Epithelial cell of prostate (primary cell): ENCODE data around the gene BCAS3.

ENCODE experiments used
- DNase-seq: peaks from one replicate; pipeline ENCODE4 v3.0.0-alpha.2; 2011; ENCODE audit warnings: low read depth, low spot score
- H3K27ac ChIP-seq: fragments of 450-650 bp; 2 replicates; pipeline ENCODE4 v1.5.1; 2017; ENCODE audit warnings: mild to moderate bottlenecking

BCAS3 gene

DNA sequence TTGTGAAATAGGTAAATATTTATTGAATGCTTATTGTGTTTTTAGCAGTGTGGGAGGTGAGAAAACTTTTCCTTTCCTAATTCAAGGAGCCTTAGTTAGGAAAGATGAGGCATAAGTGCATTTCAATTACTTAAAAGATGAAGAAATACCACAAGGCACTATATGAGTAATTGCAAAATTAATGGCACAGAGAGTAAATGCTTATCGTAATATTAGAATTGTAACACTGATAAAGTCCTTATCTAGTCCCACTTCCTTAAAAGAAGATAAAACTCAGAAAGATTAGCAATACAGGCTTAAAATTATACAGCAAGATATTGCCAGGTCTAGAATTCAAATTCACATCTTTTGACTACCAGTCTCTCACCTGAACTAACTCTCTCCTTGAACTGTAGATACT lies 489.4 kb downstream of the BCAS3 start:
- no peak overlapping the region for H3K27ac ChIP-seq
- DNase-seq = no peak

DNA sequence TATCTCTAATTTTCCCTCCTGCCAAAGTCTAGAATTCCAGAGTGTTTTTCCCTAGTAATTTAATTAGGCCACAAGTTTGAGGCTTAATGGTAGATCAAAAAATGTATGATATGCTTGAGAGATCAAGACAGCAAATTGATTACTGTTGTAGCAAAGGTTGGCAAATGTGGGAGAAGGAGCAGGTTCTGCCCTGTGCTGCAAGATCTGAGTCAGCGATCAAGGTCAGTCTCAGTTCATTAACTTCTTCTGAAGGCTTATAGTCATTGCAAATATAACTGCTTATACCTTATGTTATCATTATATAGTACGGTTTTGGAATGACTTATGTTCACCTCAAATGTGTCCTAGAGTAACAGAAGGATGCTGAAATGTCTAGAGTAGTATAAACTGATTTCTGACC lies 490.9 kb downstream of the BCAS3 start:
- H3K27ac ChIP-seq = no peak overlapping the region
- DNase-seq = no peak

DNA sequence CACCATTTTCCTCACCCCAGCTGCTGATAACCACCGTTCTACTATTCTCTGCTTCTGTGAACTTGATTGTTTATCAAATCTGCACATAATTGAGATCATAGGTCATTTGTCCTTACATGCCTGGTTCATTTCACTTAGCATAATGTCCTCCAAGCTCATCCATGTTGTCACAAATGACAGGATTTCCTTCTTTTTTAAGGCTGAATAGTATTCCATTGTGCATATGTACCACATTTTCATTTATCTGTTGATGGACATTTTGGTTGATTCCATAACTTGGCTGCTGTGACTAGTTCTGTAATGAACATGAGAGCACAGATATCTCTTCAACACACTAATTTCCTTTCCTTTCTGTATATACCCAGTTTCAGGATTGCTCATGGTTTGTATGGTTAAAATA lies 496.7 kb downstream of the BCAS3 start:
- no peak overlapping the region for H3K27ac ChIP-seq
- no peak for DNase-seq

DNA sequence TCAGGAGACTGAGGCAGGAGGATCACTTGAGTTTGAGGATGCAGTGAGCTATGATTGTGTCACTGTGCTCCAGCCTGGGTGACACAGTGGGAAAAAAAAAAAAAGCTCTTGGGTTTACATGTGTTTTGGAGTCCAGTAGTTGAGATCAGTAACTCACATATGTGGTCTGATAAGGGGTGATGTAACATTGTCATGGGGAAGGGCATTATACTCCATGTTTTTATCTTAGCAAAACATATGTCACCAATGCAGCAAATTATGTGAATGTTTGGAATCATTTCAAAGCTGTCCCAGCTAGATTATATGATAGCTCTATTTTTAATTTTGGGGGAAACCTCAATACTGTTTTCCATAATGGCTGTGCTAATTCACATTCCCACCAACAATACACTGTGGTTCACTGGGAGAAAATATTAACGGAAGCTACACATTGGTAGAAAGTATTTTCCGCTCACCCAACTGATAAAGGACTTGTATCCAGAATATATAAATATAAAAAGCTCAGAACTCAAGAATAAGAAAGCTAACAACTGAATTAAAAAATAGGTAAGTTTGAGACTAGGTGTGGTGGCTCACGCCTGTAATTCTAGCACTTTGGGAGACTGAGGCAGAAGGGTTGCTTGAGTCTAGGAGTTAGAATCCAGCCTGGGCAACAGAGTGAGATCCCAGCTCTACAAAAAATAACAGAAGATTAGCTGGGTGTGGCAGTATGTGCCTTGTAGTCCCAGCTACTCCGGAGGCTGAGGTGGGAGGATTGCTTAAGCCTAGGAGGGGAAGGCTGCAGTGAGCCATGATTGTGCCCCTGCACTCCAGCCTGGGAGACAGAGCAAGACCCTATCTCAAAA lies 497.9 kb downstream of the BCAS3 start:
- no peak for DNase-seq
- H3K27ac ChIP-seq = no peak overlapping the region

DNA sequence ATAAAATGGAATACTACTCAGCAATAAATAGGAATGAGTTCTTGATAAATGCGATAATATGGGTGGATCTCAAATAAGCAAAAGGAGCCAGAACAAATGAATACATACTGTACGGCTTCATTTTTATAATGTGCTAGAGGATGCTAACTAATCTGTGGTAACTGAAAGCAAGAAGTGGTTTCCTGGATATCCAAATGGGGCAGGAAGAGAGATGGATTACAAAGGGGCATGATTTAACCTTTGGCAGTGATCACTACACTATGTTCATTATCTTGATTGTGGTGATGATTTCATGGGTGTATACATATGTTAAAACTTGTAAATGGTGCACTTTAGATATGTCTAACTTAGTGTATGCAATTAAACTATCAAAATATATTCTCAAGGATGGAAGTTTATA lies 499.7 kb downstream of the BCAS3 start:
- H3K27ac ChIP-seq = no peak overlapping the region
- DNase-seq = no peak

DNA sequence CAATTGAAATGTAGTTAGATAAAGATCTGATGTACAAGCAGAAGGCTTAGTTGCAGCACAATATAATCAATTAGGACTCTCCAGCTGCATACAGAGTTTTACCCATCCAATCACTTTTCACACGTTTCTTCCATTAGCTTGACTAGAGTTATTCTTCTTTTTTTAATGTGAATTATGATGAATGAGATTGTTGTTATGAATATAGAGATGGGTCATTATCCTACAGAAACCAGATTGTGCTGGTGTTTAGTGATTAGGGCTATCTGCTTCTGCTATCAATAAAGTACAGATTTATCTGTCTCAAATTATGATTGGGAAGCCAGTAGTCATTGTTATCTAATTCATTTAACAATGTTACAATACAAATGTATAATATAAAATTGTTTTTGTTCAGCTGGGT lies 500.6 kb downstream of the BCAS3 start:
- H3K27ac ChIP-seq = no peak overlapping the region
- DNase-seq = no peak

DNA sequence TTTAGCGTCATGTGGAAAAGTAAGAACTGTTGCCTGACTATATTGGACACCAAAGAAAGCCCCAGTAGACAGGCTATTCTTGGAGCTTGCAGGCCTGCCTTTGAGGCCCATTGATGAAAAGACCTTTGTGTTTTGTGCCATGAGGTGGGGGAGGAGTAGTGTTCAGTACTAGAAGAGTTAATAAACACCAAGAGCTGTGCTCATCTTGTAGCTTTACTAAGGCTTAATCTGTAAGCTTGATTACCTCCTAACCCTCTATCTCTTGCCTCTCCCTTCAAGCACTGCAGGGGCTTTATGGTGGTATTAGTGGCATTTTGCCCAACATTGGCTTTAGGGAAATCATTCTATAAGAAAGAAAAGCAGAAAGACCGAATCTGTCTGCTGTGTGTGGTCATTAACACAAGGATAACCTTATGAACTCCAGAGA lies 501.7 kb downstream of the BCAS3 start:
- DNase-seq = no peak
- no peak overlapping the region for H3K27ac ChIP-seq

DNA sequence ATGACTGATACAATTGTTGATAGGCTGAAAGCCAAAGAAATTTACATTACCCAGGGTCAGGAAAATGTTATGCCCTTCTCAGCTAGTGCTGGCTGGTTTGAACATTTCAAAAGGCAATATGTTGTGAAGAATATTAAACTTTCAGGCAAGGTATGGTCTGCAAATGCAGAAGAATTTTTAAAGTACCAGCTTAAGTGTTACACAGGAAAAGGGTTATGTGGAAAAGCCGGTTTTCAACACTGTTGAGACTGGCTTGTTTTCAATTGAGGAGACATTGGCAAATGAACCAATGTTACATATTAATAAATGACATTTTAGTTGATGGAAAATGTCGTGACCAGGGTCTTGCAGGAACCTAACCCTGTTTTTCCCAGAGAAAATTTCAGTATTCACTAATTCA lies 506.1 kb downstream of the BCAS3 start:
- DNase-seq = no peak
- no peak overlapping the region for H3K27ac ChIP-seq

DNA sequence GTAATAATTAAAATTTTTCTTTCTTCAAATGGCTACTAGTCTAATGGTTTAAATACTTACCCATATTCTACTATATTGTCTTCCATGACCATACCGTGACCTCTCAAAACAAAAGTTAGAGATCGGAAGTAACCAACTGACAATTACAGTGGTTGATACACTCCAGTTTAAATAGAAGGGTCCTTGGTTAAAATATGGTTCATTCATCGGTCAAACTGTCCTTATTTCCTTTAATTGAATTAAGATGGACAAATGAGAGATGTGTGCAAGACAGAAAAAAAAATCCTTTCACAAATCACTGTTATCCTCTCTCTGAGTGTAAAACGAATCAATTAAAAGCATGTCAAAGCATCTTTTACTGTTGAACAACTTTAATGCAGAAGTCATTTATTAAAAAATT lies 507.7 kb downstream of the BCAS3 start:
- DNase-seq = no peak
- no peak overlapping the region for H3K27ac ChIP-seq

DNA sequence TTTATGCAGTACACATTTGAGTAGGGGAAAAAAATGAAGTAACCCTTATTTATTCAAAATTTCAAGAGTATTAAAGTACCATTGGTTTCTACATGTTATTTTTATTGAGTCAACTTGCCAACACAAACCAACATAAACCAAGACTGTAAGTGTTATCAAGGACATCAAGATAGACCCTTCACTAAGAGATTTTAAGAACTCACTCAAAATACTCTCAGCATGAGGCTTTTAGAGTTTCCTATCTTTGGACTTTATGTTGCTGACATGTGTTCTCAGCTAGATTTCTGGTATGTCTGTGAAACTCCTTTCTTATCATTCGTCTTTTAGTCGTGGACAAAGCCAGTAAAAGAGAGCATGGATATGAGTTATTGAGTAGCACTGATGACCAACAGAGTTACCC lies 509.4 kb downstream of the BCAS3 start:
- H3K27ac ChIP-seq = no peak overlapping the region
- no peak for DNase-seq

DNA sequence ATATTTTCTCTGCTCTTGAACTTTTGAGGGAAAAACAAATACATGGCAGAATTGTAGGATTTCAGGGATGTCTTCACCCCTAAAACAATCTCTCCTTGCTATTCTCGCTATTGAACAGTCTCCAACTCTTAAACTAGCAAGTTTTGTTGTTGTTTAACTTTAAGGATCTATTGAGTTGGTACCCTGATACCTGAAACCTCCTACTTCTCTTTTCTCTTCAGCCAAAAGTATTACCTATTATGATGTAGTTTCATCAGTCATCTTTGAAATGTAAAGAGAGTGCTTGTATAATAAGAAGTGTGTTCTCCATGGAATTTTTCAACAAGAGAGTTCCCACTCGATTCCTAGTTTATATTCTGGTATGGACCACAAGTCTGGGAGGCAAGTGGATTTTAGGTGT lies 510.4 kb downstream of the BCAS3 start:
- H3K27ac ChIP-seq = no peak overlapping the region
- DNase-seq = no peak

DNA sequence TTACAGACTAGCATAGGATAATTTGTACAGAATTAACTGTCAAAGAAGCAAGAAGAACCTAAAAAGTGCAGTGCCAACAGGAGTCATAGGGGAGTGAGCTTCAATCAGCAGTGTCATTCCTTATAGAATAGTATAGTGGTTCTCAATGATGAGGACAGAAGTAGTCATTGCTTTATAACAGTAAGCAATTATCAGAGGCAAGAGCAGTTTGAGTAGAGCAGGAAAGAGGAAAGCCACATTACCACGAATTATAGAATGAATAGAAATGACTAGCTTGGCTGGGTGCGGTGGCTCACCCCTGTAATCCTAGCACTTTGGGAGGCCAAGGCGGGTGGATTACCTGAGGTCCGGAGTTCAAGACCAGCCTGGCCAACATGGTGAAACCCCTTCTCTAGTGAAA lies 512.3 kb downstream of the BCAS3 start:
- no peak overlapping the region for H3K27ac ChIP-seq
- DNase-seq = no peak

DNA sequence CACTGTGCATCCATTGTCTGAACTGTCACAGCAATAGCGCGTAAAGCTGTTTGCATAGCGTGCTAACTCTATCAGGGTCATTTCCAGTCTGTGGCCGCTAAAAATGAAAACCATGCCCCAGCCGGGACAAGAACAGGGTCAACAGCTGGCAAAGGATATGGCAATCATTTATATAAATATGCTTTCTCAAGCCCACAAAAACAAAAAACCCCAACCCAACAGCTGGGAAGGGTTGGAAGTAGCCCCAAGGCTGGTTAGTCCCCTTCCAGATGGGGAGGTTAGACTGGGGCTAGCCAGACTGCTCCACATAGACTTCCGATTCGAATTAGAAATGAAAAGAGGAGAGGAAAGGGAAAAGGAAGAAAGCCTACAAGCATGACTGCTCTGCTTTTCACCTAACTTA lies 518.7 kb downstream of the BCAS3 start:
- DNase-seq = no peak
- no peak overlapping the region for H3K27ac ChIP-seq

DNA sequence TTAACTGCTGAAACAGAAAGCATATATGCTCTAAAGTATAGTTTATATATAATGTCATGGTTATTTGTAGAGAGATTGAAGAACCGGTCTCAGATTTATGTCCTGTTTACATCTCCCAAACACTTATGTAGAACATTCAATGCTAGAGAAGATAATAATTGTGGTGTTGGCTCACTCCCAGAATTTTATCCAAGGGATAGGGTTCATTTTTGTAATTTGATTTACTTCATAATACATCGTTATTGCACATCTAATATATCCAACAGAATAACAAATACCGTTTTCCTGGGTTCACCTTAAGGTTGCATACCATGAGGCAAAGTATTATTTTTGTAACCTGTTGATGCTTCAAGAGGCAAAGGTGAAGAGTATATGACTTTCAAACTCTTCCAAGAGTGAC lies 519.1 kb downstream of the BCAS3 start:
- no peak overlapping the region for H3K27ac ChIP-seq
- DNase-seq = no peak

DNA sequence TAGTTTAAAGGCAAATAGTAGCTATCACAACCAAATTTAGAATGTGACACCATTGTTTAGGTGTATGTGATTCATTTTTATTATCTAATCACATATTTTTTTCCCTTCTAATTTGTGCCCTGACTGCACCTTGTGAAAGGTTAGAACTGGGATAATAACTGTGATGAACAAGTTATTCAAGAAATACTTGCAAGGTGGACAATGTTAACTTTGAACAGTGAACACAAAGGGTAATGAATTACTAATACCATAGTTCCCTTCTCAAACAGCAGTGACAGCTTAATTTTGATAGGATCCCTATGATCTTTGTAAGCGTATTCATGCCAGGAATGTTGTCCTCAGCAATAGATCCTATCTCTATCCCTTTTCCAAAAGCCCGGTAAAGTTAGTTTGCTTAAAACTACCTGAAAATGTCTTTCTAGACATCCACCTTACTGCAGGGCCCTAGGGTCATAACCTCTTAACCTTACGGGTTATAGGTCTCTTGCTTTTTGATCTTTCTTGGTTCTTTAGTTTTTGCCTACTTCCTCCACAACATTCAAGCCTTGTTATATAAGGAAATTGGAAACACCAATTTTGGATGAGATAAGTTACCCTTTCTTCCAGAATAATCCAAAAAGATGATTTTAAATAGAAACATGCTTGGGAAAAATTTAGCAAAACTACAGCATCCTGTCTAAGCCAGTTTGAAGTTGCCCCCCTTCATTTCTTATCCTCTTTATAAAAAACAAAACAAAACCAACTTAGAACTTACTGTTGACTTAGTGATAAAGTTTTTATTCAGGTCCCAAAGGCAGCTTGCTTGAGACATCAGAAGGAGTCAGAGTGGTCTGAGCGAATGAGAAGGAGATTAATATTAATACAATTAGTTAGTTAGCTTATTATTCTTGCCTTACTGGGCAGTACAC lies 522.0 kb downstream of the BCAS3 start:
- no peak overlapping the region for H3K27ac ChIP-seq
- DNase-seq = no peak

DNA sequence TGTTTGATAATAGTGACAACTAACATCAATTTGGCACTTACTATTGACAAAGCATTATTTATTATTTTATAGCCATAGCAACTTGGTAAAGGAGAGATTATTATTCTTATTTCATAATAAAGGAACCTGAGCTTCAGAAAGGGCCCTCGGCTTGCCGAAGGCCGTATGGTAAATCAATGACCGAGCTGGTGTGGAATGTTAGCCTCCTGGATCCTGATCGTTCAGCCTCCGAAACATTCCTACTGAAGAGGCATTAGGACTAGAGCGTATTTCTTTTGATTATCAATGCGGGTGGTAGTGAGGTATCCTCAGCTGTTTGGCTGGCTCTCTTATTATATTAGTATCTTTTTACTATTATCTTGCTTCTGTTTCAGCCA lies 522.7 kb downstream of the BCAS3 start:
- DNase-seq = no peak
- no peak overlapping the region for H3K27ac ChIP-seq

DNA sequence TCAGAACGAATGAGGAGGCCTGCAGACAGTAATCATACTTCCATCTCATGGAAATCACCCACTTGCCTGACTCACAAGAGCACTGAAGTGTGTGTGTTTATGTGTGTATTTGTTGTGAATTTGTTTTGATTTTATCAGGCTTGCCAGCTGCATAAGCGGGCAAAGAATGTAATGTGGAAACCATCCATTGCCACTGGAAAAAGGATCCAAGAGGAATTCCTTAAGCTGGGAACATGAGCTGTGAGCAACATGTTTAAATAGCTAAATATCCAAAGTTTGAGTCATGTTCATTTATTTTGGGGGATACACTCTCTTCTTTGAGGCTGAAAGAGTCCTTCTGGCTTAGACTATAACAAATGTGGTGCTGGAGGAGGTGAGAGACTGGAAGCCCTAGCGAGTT lies 523.6 kb downstream of the BCAS3 start:
- DNase-seq = no peak
- no peak overlapping the region for H3K27ac ChIP-seq

DNA sequence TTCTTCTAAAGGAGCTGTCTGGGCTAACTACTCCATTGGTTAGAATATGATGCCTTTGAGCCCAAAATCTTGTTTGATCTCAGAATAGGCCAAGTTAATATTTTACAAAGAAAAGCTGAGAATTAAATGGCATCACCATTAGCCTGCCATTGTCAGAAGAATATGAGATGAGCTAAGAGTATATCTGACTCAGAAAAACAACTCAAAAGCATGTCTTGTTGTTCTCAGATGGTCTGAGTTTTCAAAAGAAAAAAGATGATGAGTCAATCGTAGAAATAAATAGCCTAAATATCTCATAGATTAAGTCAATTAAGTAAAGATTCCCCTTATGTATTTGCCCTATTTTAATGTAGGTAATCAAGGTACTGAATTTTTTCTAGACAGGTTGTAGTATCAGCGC lies 524.9 kb downstream of the BCAS3 start:
- no peak overlapping the region for H3K27ac ChIP-seq
- DNase-seq = no peak

DNA sequence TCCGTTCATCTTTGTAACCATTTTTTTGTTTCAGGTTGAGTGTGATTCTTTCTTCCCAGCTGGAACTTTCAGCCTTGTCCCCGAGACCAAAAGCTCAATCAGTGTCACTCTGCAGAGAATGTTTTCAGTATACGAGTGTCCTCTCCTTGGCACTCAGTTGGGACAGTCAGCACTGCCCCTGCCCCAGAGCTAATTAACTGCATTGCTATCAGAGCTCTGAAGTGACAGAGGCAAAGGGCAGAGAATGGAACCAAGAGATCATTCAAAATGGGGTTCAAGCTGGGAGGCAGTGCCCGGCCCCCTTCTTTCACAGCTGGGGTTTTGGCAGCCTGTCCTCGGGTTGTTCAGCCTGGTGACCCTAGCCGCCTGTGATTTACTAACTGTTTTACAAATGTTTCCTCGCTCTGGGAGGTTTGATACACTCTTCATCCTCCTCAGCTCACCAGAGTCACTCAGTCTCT lies 526.0 kb downstream of the BCAS3 start:
- DNase-seq = no peak
- H3K27ac ChIP-seq = no peak overlapping the region

DNA sequence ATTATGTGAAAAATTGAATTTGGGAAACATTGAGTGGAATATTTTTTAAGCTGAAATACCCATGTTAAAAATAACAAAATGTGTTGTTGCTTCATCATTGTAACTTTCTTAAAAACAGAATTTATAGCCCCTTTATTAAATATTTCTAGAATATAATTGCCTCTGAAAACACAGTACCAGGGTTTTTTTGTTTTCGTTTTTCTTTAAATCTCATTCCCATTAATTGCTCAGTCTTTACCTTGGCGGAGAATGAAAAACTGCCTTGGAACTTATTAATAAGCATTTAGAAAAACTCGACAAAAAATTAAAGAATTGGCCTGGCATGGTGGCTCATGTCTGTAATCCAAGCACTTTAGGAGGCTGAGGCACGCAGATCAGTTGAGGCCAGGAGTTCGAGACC lies 526.8 kb downstream of the BCAS3 start:
- DNase-seq = no peak
- H3K27ac ChIP-seq = no peak overlapping the region

DNA sequence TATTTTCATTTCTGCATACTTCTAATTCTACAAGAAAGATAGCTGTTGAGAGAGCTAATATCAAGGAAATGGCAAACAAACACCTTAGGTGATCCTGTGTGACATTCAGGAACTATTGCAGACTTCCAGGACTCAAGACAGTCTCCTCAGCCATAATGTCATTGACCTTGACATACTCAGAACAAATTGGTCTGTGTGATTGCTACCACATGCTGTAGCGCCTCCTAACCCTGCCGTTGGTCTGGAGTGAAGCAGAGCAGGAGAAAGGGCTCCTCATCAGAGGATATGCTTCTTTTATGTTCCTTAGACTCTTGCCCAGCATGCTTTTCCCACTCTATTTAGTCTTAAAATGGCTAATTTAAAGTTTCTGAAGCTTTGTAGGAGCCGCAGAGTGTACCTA lies 527.8 kb downstream of the BCAS3 start:
- DNase-seq = no peak
- no peak overlapping the region for H3K27ac ChIP-seq
